SK-N-SH (cell line): ENCODE data around the gene NPEPL1. TPM values are rescaled to one million over a fixed set of nuclear protein-coding genes. Genes with fewer than 3 reads are reported as not detected.

Experiments used
- CTCF ChIA-PET: fragments of 300-600, 350-600 bp; formaldehyde crosslinking; extraction: SDS; loops from one replicate; lab custom pipeline; 2021; lab: Yijun Ruan, JAX
- POLR2A ChIA-PET: fragments of 350-600 bp; sonication (Branson Sonifier 250); formaldehyde crosslinking; extraction: SDS; loops from one replicate; lab custom pipeline; 2020; ENCODE audit warnings: antibody characterized with exemption, inconsistent platforms; lab: Yijun Ruan, JAX
- DNase-seq: peaks from one replicate; pipeline ENCODE4 v3.0.0; 2012
- H2AFZ ChIP-seq: fragments of 200-600 bp; sonication (generic); 2 replicates; pipeline ENCODE4 v1.8.1; 2016; ENCODE audit warnings: antibody characterized with exemption, mild to moderate bottlenecking, low read depth
- H3F3A ChIP-seq: fragments of 200-600 bp; sonication (generic); replicated peaks from 2 replicates; pipeline ENCODE3; 2016; ENCODE audit warnings: antibody characterized with exemption, mild to moderate bottlenecking; ENCODE audit not compliant: insufficient read depth
- H3K27ac ChIP-seq, 2 experiments: fragments of 200-500 bp in 1 of 2; fragments of 200-600 bp in 1 of 2; sonication (Bioruptor generic) in 1 of 2; sonication (generic), shearing (Covaris generic) in 1 of 2; 2 replicates each; pipeline versions ENCODE4 v1.5.1 to v1.6.1; 2014 to 2016; ENCODE audit warnings: low read depth in 2 of 2, inconsistent platforms in 1 of 2, low read length in 1 of 2, mild to moderate bottlenecking in 1 of 2, mixed read lengths in 1 of 2
- H3K27me3 ChIP-seq: fragments of 200-600 bp; sonication (generic), shearing (Covaris generic); 2 replicates; pipeline ENCODE4 v1.6.1; 2016; ENCODE audit warnings: mixed run types; ENCODE audit not compliant: insufficient read depth
- H3K36me3 ChIP-seq, 2 experiments: fragments of 200-500 bp in 1 of 2; fragments of 200-600 bp in 1 of 2; sonication (Bioruptor generic) in 1 of 2; sonication (generic) in 1 of 2; replicated peaks in 1 of 2; 2 replicates each; pipeline versions ENCODE3 to v1.5.1; 2014 to 2016; ENCODE audit warnings: low read length in 1 of 2, mild to moderate bottlenecking in 1 of 2; ENCODE audit not compliant: insufficient read depth in 2 of 2, control insufficient read depth in 1 of 2
- H3K4me1 ChIP-seq, 2 experiments: fragments of 200-500 bp in 1 of 2; fragments of 200-600 bp in 1 of 2; sonication (Bioruptor generic) in 1 of 2; sonication (generic), shearing (Covaris generic) in 1 of 2; 2 replicates each; pipeline versions ENCODE4 v1.5.1 to v1.6.1; 2014 to 2016; ENCODE audit warnings: low read depth in 1 of 2, low read length in 1 of 2, mixed run types in 1 of 2; ENCODE audit not compliant: insufficient read depth in 2 of 2, control insufficient read depth in 1 of 2
- H3K4me2 ChIP-seq: fragments of 200-600 bp; sonication (generic), shearing (Covaris generic); 2 replicates; pipeline ENCODE4 v1.6.1; 2017; ENCODE audit warnings: mixed run types
- H3K4me3 ChIP-seq, 2 experiments: fragments of 200-500 bp in 1 of 2; fragments of 200-600 bp in 1 of 2; sonication (Bioruptor generic) in 1 of 2; sonication (generic), shearing (Covaris generic) in 1 of 2; 2 replicates each; pipeline versions ENCODE4 v1.5.1 to v1.8.1; 2014 to 2016; ENCODE audit warnings: low read depth in 2 of 2, inconsistent platforms in 1 of 2, low read length in 1 of 2, mild to moderate bottlenecking in 1 of 2, mixed read lengths in 1 of 2, moderate library complexity in 1 of 2
- H3K79me2 ChIP-seq: fragments of 200-600 bp; sonication (generic); 2 replicates; pipeline ENCODE4 v1.8.1; 2017; ENCODE audit warnings: mild to moderate bottlenecking; ENCODE audit not compliant: insufficient read depth
- H3K9ac ChIP-seq: fragments of 200-600 bp; sonication (generic); 2 replicates; pipeline ENCODE4 v1.6.1; 2017; ENCODE audit warnings: mixed run types
- H3K9me2 ChIP-seq: fragments of 200-600 bp; sonication (generic); 2 replicates; pipeline ENCODE4 v1.6.1; 2017; ENCODE audit warnings: mixed run types
- H3K9me3 ChIP-seq: fragments of 200-600 bp; sonication (generic); 2 replicates; pipeline ENCODE4 v1.6.1; 2017; ENCODE audit warnings: mixed run types, mild to moderate bottlenecking, moderate library complexity
- H4K20me1 ChIP-seq: fragments of 200-600 bp; sonication (generic); 2 replicates; pipeline ENCODE4 v1.6.1; 2017; ENCODE audit warnings: mild to moderate bottlenecking, mixed run types; ENCODE audit not compliant: insufficient read depth
- EZH2phosphoT487 ChIP-seq: fragments of 200-600 bp; sonication (generic); IDR thresholded peaks from 2 replicates; pipeline ENCODE4 v1.6.1; 2017; ENCODE audit warnings: low read depth, mixed run types, mild to moderate bottlenecking, antibody characterized with exemption, moderate library complexity, borderline replicate concordance
- FOXJ3 ChIP-seq: sonication (generic); formaldehyde crosslinking; IDR thresholded peaks from 2 replicates; pipeline ENCODE4 v1.5.1; 2020; ENCODE audit warnings: mild to moderate bottlenecking, missing genetic modification reagents
- GABPA ChIP-seq: IDR thresholded peaks from 2 replicates; pipeline ENCODE4 v1.4.0; 2012; ENCODE audit warnings: low read depth, mild to moderate bottlenecking
- GATA2 ChIP-seq: sonication (generic); formaldehyde crosslinking; IDR thresholded peaks from 2 replicates; pipeline ENCODE4 v1.5.0; 2020; ENCODE audit warnings: mild to moderate bottlenecking, missing genetic modification reagents
- IRF3 ChIP-seq: fragments of 150-350 bp; IDR thresholded peaks from 2 replicates; pipeline ENCODE4 v1.6.1; 2016; ENCODE audit warnings: mild to moderate bottlenecking, low read depth, low read length
- JUND ChIP-seq: IDR thresholded peaks from 2 replicates; pipeline ENCODE4 v1.4.0; 2012
- MAX ChIP-seq: IDR thresholded peaks from 2 replicates; pipeline ENCODE4 v1.4.0; 2012; ENCODE audit warnings: low read depth
- NRF1 ChIP-seq: IDR thresholded peaks from 2 replicates; pipeline ENCODE4 v1.6.1; 2012; ENCODE audit warnings: low read depth, mild to moderate bottlenecking, low read length
- PBX3 ChIP-seq: IDR thresholded peaks from 2 replicates; pipeline ENCODE4; 2012
- POLR2AphosphoS5 ChIP-seq: IDR thresholded peaks from 2 replicates; pipeline ENCODE4 v1.6.1; 2012; ENCODE audit warnings: low read depth, low read length
- RFX5 ChIP-seq: IDR thresholded peaks from 2 replicates; pipeline ENCODE4 v1.6.1; 2012; ENCODE audit warnings: mild to moderate bottlenecking, improper control_type of control experiment, low read length
- RXRA ChIP-seq: IDR thresholded peaks from 2 replicates; pipeline ENCODE4 v1.4.0; 2012; ENCODE audit warnings: low read depth, mild to moderate bottlenecking, borderline replicate concordance
- SIN3A ChIP-seq: IDR thresholded peaks from 2 replicates; pipeline ENCODE4 v1.6.1; 2012; ENCODE audit warnings: low read depth, mild to moderate bottlenecking, low read length, moderate library complexity, borderline replicate concordance
- TAF1 ChIP-seq: IDR thresholded peaks from 2 replicates; pipeline ENCODE4 v1.6.1; 2012; ENCODE audit warnings: low read depth, mild to moderate bottlenecking, low read length, moderate library complexity, borderline replicate concordance
- TCF12 ChIP-seq: IDR thresholded peaks from 2 replicates; pipeline ENCODE4 v1.4.0; 2012
- TEAD4 ChIP-seq: IDR thresholded peaks from 2 replicates; pipeline ENCODE4 v1.4.0; 2012; ENCODE audit warnings: mild to moderate bottlenecking, borderline replicate concordance; ENCODE audit not compliant: insufficient read depth
- USF1 ChIP-seq: IDR thresholded peaks from 2 replicates; pipeline ENCODE4 v1.4.0; 2012; ENCODE audit warnings: low read depth, borderline replicate concordance
- YY1 ChIP-seq: IDR thresholded peaks from 2 replicates; pipeline ENCODE4 v1.4.0; 2012; ENCODE audit warnings: low read depth, mild to moderate bottlenecking
- WGBS: methylation state at CpG from one replicate; pipeline ENCODE4 v1.1.6; 2017; ENCODE audit warnings: low lambda C conversion rate; 5-methylcytosine and 5-hydroxymethylcytosine counted together
- polyA plus RNA-seq, 3 experiments: library from polyadenylated mRNA; depleted of rRNA; stranded (reverse); fragments of >200 nt; gene quantifications; 2 replicates each; pipeline ENCODE4 v1.2.3, GENCODE V29; 2012

Gene NPEPL1
- polyA plus RNA-seq, 1 of the 3 experiments (the other 2 are of a cell fraction), result 2.8 TPM

GRCh38 chr20:58742668-58743566, 50.3 kb downstream of the NPEPL1 start:
- no peaks in the 10 kb centered on the region for H3K9me3 ChIP-seq
- H4K20me1 ChIP-seq, result no peaks in the 10 kb centered on the region
- TF ChIP-seq TEAD4 (no peak), FOXJ3 (CRISPR knock-in tag) (no peak), RXRA (no peak), MAX (no peak), GABPA (no peak), YY1 (no peak), TCF12 (no peak), SIN3A (no peak), TAF1 (no peak), RFX5 (no peak)
- peaks cover 11% of the 10 kb centered on the region; the same call in 1 of the 2 replicates for H3K27me3 ChIP-seq
- DNase-seq, result no peak
- ChIA-PET CTCF (interaction anchor here (1.0 kb wide), 1 partner anchor 20 kb away, joined by 3 read pairs; no protein-coding TSS in a partner anchor), POLR2A (no interaction called here)
- no peak overlapping the region for H2AFZ ChIP-seq
- no peak overlapping the region for H3K27ac ChIP-seq
- 35% methylated on average over 13 of the region's 13 CpGs for WGBS
- no peaks in the 10 kb centered on the region for H3K9me2 ChIP-seq
- no peaks in the 10 kb centered on the region for H3F3A ChIP-seq
- no peak overlapping the region for H3K4me3 ChIP-seq
- H3K79me2 ChIP-seq, result no peaks in the 10 kb centered on the region
- peaks cover 0 to 6% of the 10 kb centered on the region in 2 experiments; a peak in 1 of 4 replicates for H3K4me1 ChIP-seq
- no peaks in the 10 kb centered on the region for H3K36me3 ChIP-seq
- H3K4me2 ChIP-seq, result no peak overlapping the region
- H3K9ac ChIP-seq, result no peak overlapping the region

GRCh38 chr20:58743929-58744534, 51.4 kb downstream of the NPEPL1 start:
- no peak for DNase-seq
- H2AFZ ChIP-seq, result no peak overlapping the region
- no peak overlapping the region for H3K27ac ChIP-seq
- no peak overlapping the region for H3K9ac ChIP-seq
- peaks cover 0 to 6% of the 10 kb centered on the region in 2 experiments; a peak in 1 of 4 replicates for H3K4me1 ChIP-seq
- H3K4me2 ChIP-seq, result no peak overlapping the region
- ChIA-PET POLR2A (no interaction called here), CTCF (interaction anchor here (1.0 kb wide), 1 partner anchor 19 kb away, joined by 3 read pairs; no protein-coding TSS in a partner anchor)
- no peaks in the 10 kb centered on the region for H3K9me2 ChIP-seq
- WGBS, result 20% methylated on average over 1 of the region's 1 CpG
- no peaks in the 10 kb centered on the region for H4K20me1 ChIP-seq
- no peaks in the 10 kb centered on the region for H3K79me2 ChIP-seq
- no peak overlapping the region for H3K4me3 ChIP-seq
- TF ChIP-seq USF1, result no peak
- TF ChIP-seq YY1, result no peak
- TF ChIP-seq IRF3, result no peak
- TF ChIP-seq TAF1, result no peak
- TF ChIP-seq GATA2 (CRISPR knock-in tag), result no peak
- TF ChIP-seq PBX3, result no peak
- TF ChIP-seq POLR2AphosphoS5, result no peak
- TF ChIP-seq NRF1, result no peak
- no peak for TF ChIP-seq JUND
- TF ChIP-seq EZH2phosphoT487, result no peak
- TF ChIP-seq, all 33 proteins: peak for 0
- Histone ChIP-seq H3K27me3 (peaks cover 14% of the 10 kb centered on the region; the same call in 1 of the 2 replicates), H3K9me3 (no peaks in the 10 kb centered on the region), H3F3A (no peaks in the 10 kb centered on the region), H3K36me3 (no peaks in the 10 kb centered on the region)
